ENCODE results near the gene SLC25A24.
"Not testable (repeated sequence)": the region's sequence is repeated elsewhere in the genome, so short reads cannot be mapped to it uniquely, and the experiment has no call there.

Gene SLC25A24

DNA sequence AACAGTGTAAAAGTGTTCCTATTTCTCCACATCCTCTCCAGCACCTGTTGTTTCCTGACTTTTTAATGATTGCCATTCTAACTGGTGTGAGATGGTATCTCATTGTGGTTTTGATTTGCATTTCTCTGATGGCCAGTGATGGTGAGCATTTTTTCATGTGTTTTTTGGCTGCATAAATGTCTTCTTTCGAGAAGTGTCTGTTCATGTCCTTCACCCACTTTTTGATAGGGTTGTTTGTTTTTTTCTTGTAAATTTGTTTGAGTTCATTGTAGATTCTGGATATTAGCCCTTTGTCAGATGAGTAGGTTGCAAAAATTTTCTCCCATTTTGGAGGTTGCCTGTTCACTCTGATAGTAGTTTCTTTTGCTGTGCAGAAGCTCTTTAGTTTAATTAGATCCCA is 37.7 kb downstream of the SLC25A24 start:
- not testable (repeated sequence) for H3K4me1 ChIP-seq (ENCODE audit: control insufficient read depth in 1 of 2, insufficient read depth in 2 of 2, low read length in 2 of 2); H3K4ac ChIP-seq (ENCODE audit: low read depth, low read length); H3K79me1 ChIP-seq (ENCODE audit: low read length); H3K79me2 ChIP-seq (ENCODE audit: control insufficient read depth, insufficient read depth, low read length, poor library complexity); H3K4me2 ChIP-seq (ENCODE audit: low read length); H3K27ac ChIP-seq (ENCODE audit: low read depth, low read length); H4K8ac ChIP-seq (ENCODE audit: low read depth, low read length); H4K91ac ChIP-seq (ENCODE audit: low read depth, low read length); H3K36me3 ChIP-seq (ENCODE audit: control insufficient read depth in 1 of 2, insufficient read depth in 2 of 2, low read length in 2 of 2); H2BK12ac ChIP-seq (ENCODE audit: low read length); H2AFZ ChIP-seq (ENCODE audit: insufficient read depth, low read length, poor library complexity); H3K14ac ChIP-seq (ENCODE audit: low read length); H3K9me3 ChIP-seq (ENCODE audit: insufficient read depth, low read depth, low read length); H3K9ac ChIP-seq (ENCODE audit: low read length); H2BK120ac ChIP-seq (ENCODE audit: insufficient read depth, low read length, poor library complexity); H3K18ac ChIP-seq (ENCODE audit: low read length); H3K4me3 ChIP-seq (ENCODE audit: low read depth, low read length); H2AK5ac ChIP-seq (ENCODE audit: low read length); DNase-seq; H4K12ac ChIP-seq (ENCODE audit: low read depth, low read length); H3K23ac ChIP-seq (ENCODE audit: low read length); H2BK5ac ChIP-seq (ENCODE audit: low read depth, low read length, poor library complexity); H3K27me3 ChIP-seq (ENCODE audit: insufficient read depth, low read length)
- no CpG with 5 or more reads among the region's 1 CpG for WGBS (ENCODE audit: extremely low coverage, insufficient coverage, insufficient read length)

DNA sequence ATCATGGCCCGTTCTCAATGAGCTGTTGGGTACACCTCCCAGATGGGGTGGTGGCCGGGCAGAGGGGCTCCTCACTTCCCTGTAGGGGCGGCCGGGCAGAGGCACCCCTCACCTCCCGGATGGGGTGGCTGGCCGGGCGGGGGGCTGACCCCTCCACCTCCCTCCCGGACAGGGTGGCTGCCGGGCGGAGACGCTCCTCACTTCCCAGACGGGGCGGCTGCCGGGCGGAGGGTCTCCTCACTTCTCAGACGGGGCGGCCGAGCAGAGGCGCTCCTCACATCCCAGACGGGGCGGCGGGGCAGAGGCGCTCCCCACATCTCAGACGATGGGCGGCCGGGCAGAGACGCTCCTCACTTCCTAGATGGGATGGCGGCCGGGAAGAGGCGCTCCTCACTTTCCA is 40.2 kb downstream of the SLC25A24 start:
- not testable (repeated sequence) for H4K12ac ChIP-seq (ENCODE audit: low read depth, low read length); H2AFZ ChIP-seq (ENCODE audit: insufficient read depth, low read length, poor library complexity); H3K79me1 ChIP-seq (ENCODE audit: low read length)

DNA sequence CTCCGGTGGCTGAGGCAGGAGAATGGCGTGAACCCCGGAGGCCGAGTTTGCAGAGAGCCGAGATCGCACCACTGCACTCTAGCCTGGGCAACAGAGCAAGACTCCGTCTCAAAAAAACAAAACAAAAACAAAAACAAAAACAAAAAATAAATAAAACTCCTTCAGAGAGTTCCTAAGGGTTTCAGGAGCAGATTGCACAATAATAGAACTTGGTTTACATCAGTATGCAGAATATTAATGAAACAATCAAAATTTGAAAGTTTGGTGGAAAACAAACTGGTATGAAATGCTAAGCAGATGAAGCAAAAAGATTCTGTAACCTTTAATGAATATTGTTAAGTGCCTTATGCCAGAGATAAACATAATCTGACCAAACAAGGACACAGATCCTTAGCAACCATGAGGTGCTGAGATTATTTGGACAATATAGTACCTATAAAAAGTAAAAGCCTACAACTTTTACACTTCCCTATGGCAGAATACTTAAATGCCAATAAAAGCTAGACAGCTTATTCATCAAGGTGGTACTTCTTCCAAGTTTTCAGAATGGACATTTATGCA is 41.2 kb downstream of the SLC25A24 start:
- peaks cover 7 to 12% of the 10 kb centered on the region in 2 experiments for H3K36me3 ChIP-seq (ENCODE audit: control insufficient read depth in 1 of 2, insufficient read depth in 2 of 2, low read length in 2 of 2)
- H3K4me1 ChIP-seq (ENCODE audit: control insufficient read depth in 1 of 2, insufficient read depth in 2 of 2, low read length in 2 of 2): no peaks in the 10 kb centered on the region
- H2BK5ac ChIP-seq (ENCODE audit: low read depth, low read length, poor library complexity): no peak overlapping the region
- no peak overlapping the region for H4K8ac ChIP-seq (ENCODE audit: low read depth, low read length)
- H2AFZ ChIP-seq (ENCODE audit: insufficient read depth, low read length, poor library complexity): no peak overlapping the region
- no peak overlapping the region for H3K18ac ChIP-seq (ENCODE audit: low read length)
- H3K79me1 ChIP-seq (ENCODE audit: low read length): no peaks in the 10 kb centered on the region
- no peak overlapping the region for H3K4me2 ChIP-seq (ENCODE audit: low read length)
- no peaks in the 10 kb centered on the region for H3K9me3 ChIP-seq (ENCODE audit: insufficient read depth, low read depth, low read length)
- H2BK12ac ChIP-seq (ENCODE audit: low read length): no peak overlapping the region
- no peak overlapping the region for H4K12ac ChIP-seq (ENCODE audit: low read depth, low read length)
- H3K23ac ChIP-seq (ENCODE audit: low read length): no peak overlapping the region
- no peak overlapping the region for H2AK5ac ChIP-seq (ENCODE audit: low read length)
- no peak overlapping the region for H3K27ac ChIP-seq (ENCODE audit: low read depth, low read length)
- no peak overlapping the region for H3K4ac ChIP-seq (ENCODE audit: low read depth, low read length)
- H3K14ac ChIP-seq (ENCODE audit: low read length): no peak overlapping the region
- WGBS (ENCODE audit: extremely low coverage, insufficient coverage, insufficient read length): no CpG with 5 or more reads among the region's 7 CpGs
- H3K9ac ChIP-seq (ENCODE audit: low read length): no peak overlapping the region
- no peak overlapping the region for H2BK120ac ChIP-seq (ENCODE audit: insufficient read depth, low read length, poor library complexity)
- no peak overlapping the region for H4K91ac ChIP-seq (ENCODE audit: low read depth, low read length)
- no peaks in the 10 kb centered on the region for H3K27me3 ChIP-seq (ENCODE audit: insufficient read depth, low read length)
- H3K4me3 ChIP-seq (ENCODE audit: low read depth, low read length): no peak overlapping the region
- H3K79me2 ChIP-seq (ENCODE audit: control insufficient read depth, insufficient read depth, low read length, poor library complexity): no peaks in the 10 kb centered on the region
- no peak for DNase-seq

More for the DNA sequence above, 40.2 kb downstream of the SLC25A24 start:
- not testable (repeated sequence) for DNase-seq; H4K91ac ChIP-seq (ENCODE audit: low read depth, low read length); H3K4me1 ChIP-seq (ENCODE audit: control insufficient read depth in 1 of 2, insufficient read depth in 2 of 2, low read length in 2 of 2); H3K4me2 ChIP-seq (ENCODE audit: low read length); H2BK120ac ChIP-seq (ENCODE audit: insufficient read depth, low read length, poor library complexity); H3K23ac ChIP-seq (ENCODE audit: low read length); H3K27ac ChIP-seq (ENCODE audit: low read depth, low read length); H2BK12ac ChIP-seq (ENCODE audit: low read length); H4K8ac ChIP-seq (ENCODE audit: low read depth, low read length); H3K14ac ChIP-seq (ENCODE audit: low read length); H3K4me3 ChIP-seq (ENCODE audit: low read depth, low read length); H2BK5ac ChIP-seq (ENCODE audit: low read depth, low read length, poor library complexity); H3K9ac ChIP-seq (ENCODE audit: low read length); H2AK5ac ChIP-seq (ENCODE audit: low read length); H3K79me2 ChIP-seq (ENCODE audit: control insufficient read depth, insufficient read depth, low read length, poor library complexity); H3K4ac ChIP-seq (ENCODE audit: low read depth, low read length); H3K27me3 ChIP-seq (ENCODE audit: insufficient read depth, low read length); H3K9me3 ChIP-seq (ENCODE audit: insufficient read depth, low read depth, low read length); H3K18ac ChIP-seq (ENCODE audit: low read length)
- WGBS (ENCODE audit: extremely low coverage, insufficient coverage, insufficient read length): no CpG with 5 or more reads among the region's 30 CpGs
- peaks cover 5 to 11% of the 10 kb centered on the region in 2 experiments for H3K36me3 ChIP-seq (ENCODE audit: control insufficient read depth in 1 of 2, insufficient read depth in 2 of 2, low read length in 2 of 2)

- no peaks in the 10 kb centered on the region for H3K4me1 ChIP-seq (ENCODE audit: control insufficient read depth in 1 of 2, insufficient read depth in 2 of 2, low read length in 2 of 2)
- no peak overlapping the region for H2BK12ac ChIP-seq (ENCODE audit: low read length)
- H2BK5ac ChIP-seq (ENCODE audit: low read depth, low read length, poor library complexity): no peak overlapping the region
- H3K14ac ChIP-seq (ENCODE audit: low read length): no peak overlapping the region
- peaks cover 5 to 28% of the 10 kb centered on the region in 2 experiments for H3K36me3 ChIP-seq (ENCODE audit: control insufficient read depth in 1 of 2, insufficient read depth in 2 of 2, low read length in 2 of 2)
- no peak overlapping the region for H2BK120ac ChIP-seq (ENCODE audit: insufficient read depth, low read length, poor library complexity)
- WGBS (ENCODE audit: extremely low coverage, insufficient coverage, insufficient read length): no CpG with 5 or more reads among the region's 4 CpGs
- no peaks in the 10 kb centered on the region for H3K79me2 ChIP-seq (ENCODE audit: control insufficient read depth, insufficient read depth, low read length, poor library complexity)
- no peak overlapping the region for H3K4me2 ChIP-seq (ENCODE audit: low read length)
- DNase-seq: no peak
- H3K4ac ChIP-seq (ENCODE audit: low read depth, low read length): no peak overlapping the region
- H3K9me3 ChIP-seq (ENCODE audit: insufficient read depth, low read depth, low read length): no peaks in the 10 kb centered on the region
- H3K4me3 ChIP-seq (ENCODE audit: low read depth, low read length): no peak overlapping the region
- H2AK5ac ChIP-seq (ENCODE audit: low read length): no peak overlapping the region
- H2AFZ ChIP-seq (ENCODE audit: insufficient read depth, low read length, poor library complexity): no peak overlapping the region
- H3K79me1 ChIP-seq (ENCODE audit: low read length): no peaks in the 10 kb centered on the region
- no peaks in the 10 kb centered on the region for H3K27me3 ChIP-seq (ENCODE audit: insufficient read depth, low read length)
- no peak overlapping the region for H3K18ac ChIP-seq (ENCODE audit: low read length)
- no peak overlapping the region for H3K27ac ChIP-seq (ENCODE audit: low read depth, low read length)
- H4K12ac ChIP-seq (ENCODE audit: low read depth, low read length): no peak overlapping the region
- no peak overlapping the region for H4K91ac ChIP-seq (ENCODE audit: low read depth, low read length)
- no peak overlapping the region for H3K9ac ChIP-seq (ENCODE audit: low read length)
- H3K23ac ChIP-seq (ENCODE audit: low read length): no peak overlapping the region
- H4K8ac ChIP-seq (ENCODE audit: low read depth, low read length): no peak overlapping the region
Observed at GRCh38 chr1:108154314-108154713, 45.8 kb downstream of the SLC25A24 start.

Data from trophoblast cell (in vitro differentiated cells and primary cell).